HG02973 (cell line): ENCODE measurements around the gene ASS1.

ENCODE experiments used
- ATAC-seq: cut with Tn5 transposase; IDR thresholded peaks from one replicate; pipeline ENCODE4 v1.9.1; 2021; ENCODE audit warnings: moderate library complexity; ENCODE audit not compliant: unreplicated experiment

Gene ASS1

GRCh38 chr9:130452835-130453234 lies 8.1 kb downstream of the ASS1 start:
- no peak for ATAC-seq

GRCh38 chr9:130453487-130453886 lies 8.7 kb downstream of the ASS1 start:
- ATAC-seq = no peak

GRCh38 chr9:130454096-130454811 lies 9.5 kb downstream of the ASS1 start:
- no peak for ATAC-seq

GRCh38 chr9:130454812-130455325 lies 10.1 kb downstream of the ASS1 start:
- ATAC-seq = no peak

GRCh38 chr9:130458027-130458803 lies 13.5 kb downstream of the ASS1 start:
- ATAC-seq = no peak

- ATAC-seq = no peak
Measured at GRCh38 chr9:130458804-130459067, 14.0 kb downstream of the ASS1 start.

- no peak for ATAC-seq
Measured at GRCh38 chr9:130459151-130459550, 14.4 kb downstream of the ASS1 start.

GRCh38 chr9:130459941-130460669 lies 15.3 kb downstream of the ASS1 start:
- ATAC-seq = no peak

- ATAC-seq = no peak
Measured at GRCh38 chr9:130461218-130461630, 16.5 kb downstream of the ASS1 start.

GRCh38 chr9:130461731-130462130 lies 17.0 kb downstream of the ASS1 start:
- ATAC-seq = no peak

- no peak for ATAC-seq
Measured at GRCh38 chr9:130462685-130463540, 18.2 kb downstream of the ASS1 start.

- no peak for ATAC-seq
Measured at GRCh38 chr9:130463763-130464745, 19.3 kb downstream of the ASS1 start.

GRCh38 chr9:130465383-130466096 lies 20.8 kb downstream of the ASS1 start:
- no peak for ATAC-seq

- no peak for ATAC-seq
Measured at GRCh38 chr9:130466537-130467217, 21.9 kb downstream of the ASS1 start.

GRCh38 chr9:130467316-130467715 lies 22.6 kb downstream of the ASS1 start:
- no peak for ATAC-seq

- ATAC-seq = no peak
Measured at GRCh38 chr9:130468566-130468965, 23.8 kb downstream of the ASS1 start.

- ATAC-seq = no peak
Measured at GRCh38 chr9:130470269-130470668, 25.5 kb downstream of the ASS1 start.

GRCh38 chr9:130470950-130471349 lies 26.2 kb downstream of the ASS1 start:
- no peak for ATAC-seq
